PFSK-1 (cell line): ENCODE results near the gene CHSY3.

ENCODE experiments used
- POLR2AphosphoS5 ChIP-seq: IDR thresholded peaks from 2 replicates; pipeline ENCODE4 v1.6.1; 2012; ENCODE audit warnings: low read depth, mild to moderate bottlenecking, control low read depth, low read length, moderate library complexity
- REST ChIP-seq, 2 experiments: IDR thresholded peaks; 2 replicates each; pipeline versions ENCODE4 v1.6.1 to v1.8.0; 2011 to 2012; ENCODE audit warnings: low read depth in 2 of 2, low read length in 2 of 2, control low read depth in 1 of 2, inconsistent platforms in 1 of 2, mild to moderate bottlenecking in 1 of 2, moderate library complexity in 1 of 2; ENCODE audit not compliant: insufficient read depth in 1 of 2
- TAF1 ChIP-seq: IDR thresholded peaks from 2 replicates; pipeline ENCODE4 v1.6.1; 2012; ENCODE audit warnings: low read length, control low read depth, borderline replicate concordance; ENCODE audit not compliant: insufficient read depth

GRCh38 chr5:130102960-130103359, 198.7 kb downstream of the CHSY3 start:
- TF ChIP-seq POLR2AphosphoS5: no peak
- no peak for TF ChIP-seq TAF1
- TF ChIP-seq REST (IDR thresholded peaks at IDR 0.05; ENCODE audit: insufficient read depth in 1 of 2, low read depth in 2 of 2, low read length in 2 of 2): no peak
